Stimulated activated CD4-positive, alpha-beta T cell treated with anti-CD3 and anti-CD28 coated beads, Interleukin-1b, Interleukin-23, amount 100 ng/mL, for 24 hours (primary cell): ENCODE results near the gene SPSB4.

ENCODE experiments used
- DNase-seq, 4 experiments: peaks; one replicate each; pipeline ENCODE4 v3.0.0-alpha.2; 2020; ENCODE audit warnings: low read depth in 4 of 4, low spot score in 1 of 4

SPSB4 gene

DNA sequence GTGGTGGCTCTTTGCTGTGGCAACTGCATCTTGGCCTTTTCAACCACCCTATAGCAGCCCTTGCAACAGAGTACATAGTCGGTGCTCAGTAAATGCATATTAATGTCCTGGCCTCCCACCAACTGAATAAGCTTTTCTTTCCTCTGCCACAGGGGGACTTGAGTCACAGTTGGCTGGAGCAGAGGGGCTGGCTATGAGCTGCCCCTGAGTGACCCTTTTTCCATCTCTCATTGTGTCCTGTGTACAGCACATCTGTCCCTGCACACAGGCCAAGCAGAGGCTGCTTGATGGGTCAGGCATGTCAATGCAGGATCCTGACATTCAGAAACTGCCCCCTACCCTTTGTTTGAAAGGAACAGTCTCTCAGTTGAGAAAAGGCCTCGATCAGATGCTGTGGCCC is 22.4 kb downstream of the SPSB4 start:
- DNase-seq: no peak

DNA sequence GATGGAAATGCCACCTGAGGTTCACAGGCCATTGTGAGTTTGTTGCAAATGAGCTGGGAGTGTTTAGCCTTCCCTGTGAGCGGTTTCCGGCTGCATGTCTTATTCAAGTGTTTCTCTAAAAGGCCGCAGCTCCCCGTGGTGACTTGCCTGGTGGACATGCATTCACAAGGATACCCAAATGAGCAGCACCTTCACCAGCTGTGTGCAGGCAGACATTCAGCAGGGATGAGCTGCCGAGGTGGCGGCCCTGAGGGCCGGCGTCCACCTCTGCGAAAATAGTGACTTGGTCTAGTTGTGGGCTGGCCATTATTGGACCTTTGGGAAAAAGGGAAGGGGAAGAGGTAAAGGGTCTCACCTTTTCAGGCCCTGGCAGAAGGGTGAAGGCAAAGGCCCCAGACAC is 23.4 kb downstream of the SPSB4 start:
- DNase-seq: no peak

GRCh38 chr3:141076036-141076773 is 25.1 kb downstream of the SPSB4 start:
- no peak for DNase-seq

DNA sequence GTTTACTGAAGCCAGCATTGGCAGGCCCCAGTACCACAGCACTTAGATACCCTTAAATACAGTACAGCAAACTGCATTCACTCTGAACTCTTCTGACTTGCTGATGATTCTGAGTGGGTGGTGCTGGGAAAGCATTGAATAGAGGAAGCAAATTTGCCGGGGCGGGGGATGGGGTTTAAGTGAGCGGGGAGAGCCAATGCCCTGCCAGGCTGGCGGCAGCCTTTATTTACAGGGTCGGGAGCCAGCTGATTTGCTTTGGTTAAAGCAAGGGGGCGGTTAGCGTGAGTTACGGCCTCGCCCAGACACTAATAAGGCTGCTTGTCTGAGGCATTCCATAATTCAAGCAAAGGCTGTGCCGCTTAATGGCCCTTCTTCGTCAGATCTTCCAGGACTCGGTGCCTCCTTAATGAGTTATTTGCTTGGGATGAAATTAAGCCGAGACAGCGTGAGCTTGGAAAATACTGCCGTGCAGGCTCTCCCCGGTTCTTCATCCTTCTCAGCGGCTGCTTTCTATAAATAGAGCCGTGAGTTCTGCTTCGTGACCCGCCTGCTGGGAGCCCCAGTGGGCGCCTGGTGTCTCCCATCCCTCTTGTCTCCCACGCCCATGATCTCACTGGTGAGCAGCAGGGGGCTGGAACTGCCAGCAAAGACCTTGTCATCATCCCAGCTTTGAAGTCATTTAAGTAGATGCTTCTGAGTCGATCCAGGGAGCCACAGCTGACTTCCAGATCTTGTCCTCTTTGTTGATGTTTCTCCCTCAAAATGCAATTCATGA is 25.8 kb downstream of the SPSB4 start:
- no peak for DNase-seq

DNA sequence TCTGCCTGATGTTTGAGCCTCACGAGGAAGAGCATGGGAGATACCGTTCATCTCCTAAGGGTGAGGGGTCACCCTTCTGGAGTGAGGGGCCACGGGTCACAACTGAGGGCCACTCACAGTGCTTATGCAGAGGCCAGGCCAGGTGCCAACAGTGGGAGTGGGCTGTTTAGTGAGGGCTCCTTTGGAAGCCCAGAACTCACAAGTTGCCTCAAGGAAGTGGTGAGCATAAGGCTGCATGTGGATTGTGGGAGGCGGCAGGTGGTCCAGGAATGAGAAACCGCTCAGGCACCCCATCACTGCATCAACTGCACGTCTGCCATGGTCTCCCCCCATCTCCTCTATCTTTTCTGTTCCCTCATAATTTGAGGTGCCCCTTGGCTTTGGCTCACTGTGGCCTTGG is 26.5 kb downstream of the SPSB4 start:
- DNase-seq: no peak

GRCh38 chr3:141078200-141078599 is 27.1 kb downstream of the SPSB4 start:
- DNase-seq: no peak

- no peak for DNase-seq
Observed at GRCh38 chr3:141080431-141080830, 29.3 kb downstream of the SPSB4 start.

DNA sequence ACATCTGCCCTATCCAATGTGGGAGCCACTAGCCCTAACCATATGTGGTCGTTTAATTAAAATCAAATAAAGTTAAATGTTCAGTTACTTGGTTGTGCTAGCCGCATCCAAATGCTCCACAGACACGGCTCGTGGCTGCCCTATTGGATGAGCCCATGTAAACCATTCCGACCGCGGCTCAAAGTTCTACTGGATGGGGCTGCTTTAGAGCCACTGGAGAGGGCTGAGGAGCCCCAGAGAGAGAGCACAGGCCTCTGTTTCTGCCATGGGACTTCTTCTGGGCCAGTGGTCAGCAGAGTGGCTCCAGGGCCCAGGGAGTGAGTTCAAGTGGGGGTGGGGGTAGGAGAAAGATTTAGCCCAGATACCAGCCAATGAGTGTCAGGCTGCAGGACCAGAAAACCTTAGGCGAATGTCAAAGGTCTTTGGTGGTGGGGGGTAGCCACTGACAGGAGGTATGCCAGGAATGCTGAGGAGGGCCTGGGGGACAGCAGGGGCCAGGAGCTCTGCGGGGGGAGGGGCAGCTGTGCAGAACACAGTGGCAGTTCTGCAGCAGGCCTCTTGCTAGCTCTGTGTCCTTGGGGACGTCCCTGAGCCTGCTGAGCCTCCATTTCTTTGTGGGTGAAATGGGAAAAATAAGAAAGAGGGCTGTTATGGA is 30.1 kb downstream of the SPSB4 start:
- DNase-seq: no peak

GRCh38 chr3:141082064-141082463 is 30.9 kb downstream of the SPSB4 start:
- no peak for DNase-seq

DNA sequence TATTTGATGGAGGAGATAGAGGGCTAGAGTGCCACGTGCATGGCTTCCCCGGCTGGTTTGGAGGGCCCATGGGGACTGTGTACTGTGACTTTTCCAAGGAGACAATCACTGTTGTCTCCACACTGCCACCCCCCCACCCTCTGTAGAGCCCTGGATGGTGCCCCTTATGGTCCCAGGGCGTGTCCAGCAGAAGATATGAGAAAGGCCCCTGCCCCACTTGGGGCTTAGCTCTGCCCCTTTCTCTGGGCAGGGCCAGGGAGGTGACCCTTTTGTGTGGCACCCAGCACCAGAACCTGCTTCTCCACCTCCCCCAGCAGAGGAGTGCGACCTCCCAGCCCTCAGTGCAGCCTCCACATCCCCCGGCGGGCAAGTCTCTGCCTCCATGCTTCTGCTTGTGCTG is 32.1 kb downstream of the SPSB4 start:
- no peak for DNase-seq

GRCh38 chr3:141083836-141084649 is 32.9 kb downstream of the SPSB4 start:
- no peak for DNase-seq

DNA sequence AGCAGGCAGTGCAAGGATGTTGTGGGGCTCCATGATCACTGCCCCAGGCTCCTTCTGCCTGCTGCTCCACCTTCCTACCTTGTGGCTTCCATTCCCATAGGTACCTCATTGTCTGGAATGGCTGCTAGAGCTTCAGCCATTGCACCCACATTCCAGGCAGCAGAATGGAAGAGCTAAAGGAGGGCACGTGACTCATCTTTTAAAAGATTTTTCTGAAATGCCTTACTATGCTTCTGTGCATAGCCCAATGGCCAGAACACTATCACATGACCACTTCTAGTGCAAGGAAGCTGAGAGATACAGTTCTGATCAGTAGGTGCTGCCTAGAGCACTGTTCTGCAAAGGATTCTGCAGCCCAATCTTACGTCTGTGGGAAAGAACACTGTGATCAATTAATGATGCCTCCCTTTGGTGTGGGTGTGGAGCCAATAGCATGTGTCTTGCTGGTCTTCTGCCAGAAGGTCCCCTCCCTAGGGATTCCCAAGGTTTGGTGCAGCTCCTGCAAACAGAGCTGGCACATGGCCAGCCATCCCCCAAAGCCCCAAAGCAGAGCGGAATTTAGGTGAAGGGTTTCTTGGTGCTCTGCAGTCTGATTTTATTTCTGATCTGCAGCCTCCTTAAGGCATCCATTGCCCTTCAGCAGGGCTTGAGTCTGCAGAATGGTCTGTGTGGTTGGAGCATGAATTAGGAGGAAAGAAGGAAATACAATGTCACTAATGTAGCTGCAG is 34.4 kb downstream of the SPSB4 start:
- DNase-seq: no peak

- no peak for DNase-seq
Observed at GRCh38 chr3:141086188-141086587, 35.0 kb downstream of the SPSB4 start.

- no peak for DNase-seq
Observed at GRCh38 chr3:141087076-141087777, 36.1 kb downstream of the SPSB4 start.

DNA sequence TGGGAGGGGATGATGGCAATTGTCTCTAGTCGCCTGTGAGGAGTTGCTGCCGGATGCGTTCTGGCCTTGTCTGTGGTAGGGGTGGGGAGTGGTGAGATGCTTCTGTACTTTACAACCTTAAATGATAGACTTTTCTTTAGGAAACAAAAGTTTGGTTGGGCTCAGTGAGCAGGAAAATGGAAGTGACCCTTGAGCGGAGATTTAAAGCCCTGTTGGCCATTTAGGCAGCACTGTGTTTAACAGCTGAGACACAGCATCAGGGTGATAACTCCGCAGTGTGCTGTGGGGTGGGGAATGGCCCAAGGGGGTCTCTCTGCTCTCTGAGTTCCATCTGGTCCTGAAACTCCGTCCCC is 36.6 kb downstream of the SPSB4 start:
- no peak for DNase-seq

- DNase-seq: no peak
Observed at GRCh38 chr3:141089339-141090152, 38.4 kb downstream of the SPSB4 start.

DNA sequence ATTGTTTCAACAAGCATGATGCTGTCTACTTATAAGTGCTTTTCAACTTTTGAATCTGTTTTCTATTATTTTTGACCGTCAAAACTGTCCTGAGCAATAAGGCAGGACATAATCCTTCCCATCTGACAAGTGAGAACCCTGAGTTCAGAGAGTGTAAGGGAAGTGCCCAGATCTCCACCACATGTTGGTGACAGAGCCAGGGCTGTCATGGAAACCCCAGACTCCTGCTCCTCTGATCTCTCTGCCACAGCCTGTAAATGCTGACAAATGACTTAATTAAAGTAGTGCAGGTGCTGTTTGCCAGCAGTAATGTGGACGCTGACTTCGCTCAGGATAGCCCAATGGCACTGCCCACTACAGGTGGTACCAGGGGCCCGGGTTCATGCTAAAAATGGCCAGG is 40.3 kb downstream of the SPSB4 start:
- DNase-seq: no peak

GRCh38 chr3:141092663-141093062 is 41.5 kb downstream of the SPSB4 start:
- DNase-seq: no peak

DNA sequence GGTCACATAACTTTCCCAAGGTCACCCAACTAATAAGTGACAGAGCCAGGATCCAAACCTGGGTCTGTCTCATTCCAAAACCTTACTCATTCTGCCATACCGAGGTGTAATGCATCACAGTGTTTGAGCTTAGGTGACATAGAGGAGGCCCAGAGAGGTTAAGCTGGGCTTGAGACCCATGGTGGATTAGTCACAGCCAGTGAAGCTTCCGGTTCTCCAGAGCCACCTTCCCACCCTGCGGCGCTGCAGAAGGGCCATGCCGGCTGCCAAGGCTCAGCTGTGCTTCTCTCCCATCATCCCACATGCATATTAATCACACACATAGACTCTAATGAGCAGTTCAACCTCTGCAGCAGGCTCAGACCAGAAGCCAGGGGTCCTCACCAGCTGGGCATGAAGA is 42.2 kb downstream of the SPSB4 start:
- no peak for DNase-seq
